Muscle of leg (tissue), 11 donors: ENCODE results near the gene KCNJ1. TPM values are rescaled to one million over a fixed set of nuclear protein-coding genes. Genes with fewer than 3 reads are reported as not detected.
A peak's percentile ranks its signal among the peaks of the same experiment; 100 is the strongest.

Source experiments
- DNase-seq: peaks from one replicate; pipeline ENCODE4 v3.0.0; 2013
- H3K27ac ChIP-seq: one replicate; pipeline ENCODE4 v1.5.1; 2013; ENCODE audit warnings: mild to moderate bottlenecking, low read length, control low read depth
- H3K27me3 ChIP-seq: one replicate; pipeline ENCODE4 v1.6.1; 2013; ENCODE audit warnings: low read length; ENCODE audit not compliant: control insufficient read depth, insufficient read depth
- H3K36me3 ChIP-seq: one replicate; pipeline ENCODE4 v1.6.1; 2013; ENCODE audit warnings: low read length; ENCODE audit not compliant: control insufficient read depth, insufficient read depth
- H3K4me1 ChIP-seq: one replicate; pipeline ENCODE4 v1.6.1; 2013; ENCODE audit warnings: low read length; ENCODE audit not compliant: control insufficient read depth, insufficient read depth
- H3K4me3 ChIP-seq: one replicate; pipeline ENCODE4 v1.5.1; 2013; ENCODE audit warnings: low read length, control low read depth
- H3K9me3 ChIP-seq: replicated peaks from 2 replicates; pipeline ENCODE4 v1.6.1; 2013; ENCODE audit warnings: low read depth, low read length; ENCODE audit not compliant: control insufficient read depth
- WGBS: methylation state at CpG from one replicate; pipeline ENCODE4 v1.1.5; 2013; ENCODE audit warnings: missing lambda C conversion rate; ENCODE audit not compliant: insufficient coverage; 5-methylcytosine and 5-hydroxymethylcytosine counted together
- polyA plus RNA-seq, 8 donors: library from polyadenylated mRNA; unstranded; fragments of 120-200 nt; gene quantifications; one replicate each; pipeline versions ENCODE4 v1.2.1 to v1.2.3, GENCODE V29; 2013; ENCODE audit warnings: inconsistent platforms in 1 of 8, low replicate concordance in 1 of 8; ENCODE audit not compliant: insufficient read length in 8 of 8, insufficient read depth in 1 of 8
- total RNA-seq: library from RNA; stranded (reverse); fragments of 120-200 nt; gene quantifications from one replicate; pipeline ENCODE4 v1.2.4, GENCODE V29; 2013

The KCNJ1 gene
- total and polyA plus RNA-seq, 9 donors, result 0.08 to 0.44 (median 0.19) TPM; not detected in 1

DNA sequence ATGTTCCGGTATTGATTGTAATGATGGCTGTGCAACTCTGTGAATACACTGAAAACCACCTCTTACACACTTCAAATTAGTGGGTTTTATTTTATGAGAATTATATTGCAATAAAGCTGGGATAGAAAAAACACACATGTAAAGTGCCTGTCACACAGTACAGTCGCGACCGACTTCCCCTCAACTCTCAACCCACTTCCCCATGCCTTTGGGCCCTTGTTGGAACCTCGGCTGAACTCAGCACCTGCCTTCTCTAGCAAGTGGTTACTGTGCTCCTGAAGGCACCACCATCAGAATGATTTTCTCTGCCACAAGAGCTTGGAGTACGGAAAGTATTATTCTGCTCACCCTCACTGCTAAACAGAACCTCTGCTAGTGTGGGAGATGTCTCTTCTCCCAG, 13.5 kb downstream of the KCNJ1 start:
- no peaks in the 10 kb centered on the region for H3K27me3 ChIP-seq
- WGBS, result 86% methylated on average over 1 of the region's 6 CpGs
- H3K4me1 ChIP-seq, result no peaks in the 10 kb centered on the region
- H3K27ac ChIP-seq, result no peak overlapping the region
- no peaks in the 10 kb centered on the region for H3K36me3 ChIP-seq
- H3K4me3 ChIP-seq, result no peak overlapping the region
- no peaks in the 10 kb centered on the region for H3K9me3 ChIP-seq
- no peak for DNase-seq

GRCh38 chr11:128852327-128853023, 14.6 kb downstream of the KCNJ1 start:
- Histone ChIP-seq H3K9me3 (no peaks in the 10 kb centered on the region), H3K27ac (no peak overlapping the region), H3K4me1 (no peaks in the 10 kb centered on the region), H3K36me3 (no peaks in the 10 kb centered on the region), H3K4me3 (no peak overlapping the region), H3K27me3 (no peaks in the 10 kb centered on the region)
- 84% methylated on average over 9 of the region's 13 CpGs for WGBS
- no peak for DNase-seq

- no peak for DNase-seq
- WGBS, result 8% methylated on average over 4 of the region's 10 CpGs
- H3K27me3 ChIP-seq, result no peaks in the 10 kb centered on the region
- no peaks in the 10 kb centered on the region for H3K4me1 ChIP-seq
- H3K9me3 ChIP-seq, result no peaks in the 10 kb centered on the region
- no peaks in the 10 kb centered on the region for H3K36me3 ChIP-seq
- no peak overlapping the region for H3K27ac ChIP-seq
- H3K4me3 ChIP-seq, result no peak overlapping the region
Observed at GRCh38 chr11:128848815-128849455, 18.2 kb downstream of the KCNJ1 start.

GRCh38 chr11:128846985-128847384, 20.1 kb downstream of the KCNJ1 start:
- DNase-seq, result no peak
- Histone ChIP-seq H3K9me3 (no peaks in the 10 kb centered on the region), H3K36me3 (no peaks in the 10 kb centered on the region), H3K27me3 (no peaks in the 10 kb centered on the region), H3K4me1 (no peaks in the 10 kb centered on the region), H3K4me3 (no peak overlapping the region), H3K27ac (no peak overlapping the region)
- 96% methylated on average over 3 of the region's 4 CpGs for WGBS

DNA sequence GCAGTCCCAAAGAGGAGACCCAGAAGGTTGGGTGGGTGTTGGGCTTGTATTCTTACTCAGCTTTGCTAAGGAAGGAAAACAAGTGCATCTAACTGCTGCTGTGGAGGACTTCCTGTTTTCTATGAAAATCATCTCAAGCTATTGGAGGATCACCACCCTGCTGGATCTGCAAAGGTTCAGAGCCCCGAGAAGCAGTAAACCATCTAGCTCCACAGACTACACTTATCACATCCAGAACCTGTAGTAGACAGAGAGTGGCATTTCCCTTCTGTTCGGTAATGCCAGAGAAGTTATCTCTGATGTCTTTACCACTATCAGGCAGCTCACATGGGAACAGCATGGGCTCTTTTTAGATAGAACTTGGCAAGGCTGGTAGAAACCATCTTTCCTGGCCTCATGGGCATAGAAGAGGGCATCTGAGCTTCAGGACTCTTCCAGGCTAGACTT, 21.7 kb downstream of the KCNJ1 start:
- H3K9me3 ChIP-seq, result no peaks in the 10 kb centered on the region
- H3K4me1 ChIP-seq, result no peaks in the 10 kb centered on the region
- no peak overlapping the region for H3K4me3 ChIP-seq
- no CpG with 5 or more reads among the region's 2 CpGs for WGBS
- H3K27me3 ChIP-seq, result no peaks in the 10 kb centered on the region
- no peak overlapping the region for H3K27ac ChIP-seq
- no peaks in the 10 kb centered on the region for H3K36me3 ChIP-seq
- no peak for DNase-seq

- no peak overlapping the region for H3K27ac ChIP-seq
- WGBS, result no CpG with 5 or more reads among the region's 2 CpGs
Observed at GRCh38 chr11:128843198-128843785, 23.8 kb downstream of the KCNJ1 start.

GRCh38 chr11:128841461-128842072, 25.5 kb downstream of the KCNJ1 start:
- H3K9me3 ChIP-seq, result no peaks in the 10 kb centered on the region
- peaks cover 4% of the 10 kb centered on the region for H3K4me1 ChIP-seq
- H3K27ac ChIP-seq, result no peak overlapping the region
- no peaks in the 10 kb centered on the region for H3K36me3 ChIP-seq
- WGBS, result no CpG with 5 or more reads among the region's 7 CpGs
- DNase-seq, result peak; percentile 39
- no peak overlapping the region for H3K4me3 ChIP-seq
- no peaks in the 10 kb centered on the region for H3K27me3 ChIP-seq

More at GRCh38 chr11:128843198-128843785, 23.8 kb downstream of the KCNJ1 start:
- Histone ChIP-seq H3K4me3 (no peak overlapping the region), H3K4me1 (no peaks in the 10 kb centered on the region), H3K9me3 (no peaks in the 10 kb centered on the region), H3K36me3 (no peaks in the 10 kb centered on the region), H3K27me3 (no peaks in the 10 kb centered on the region)
- DNase-seq, result no peak

GRCh38 chr11:128840783-128841182, 26.3 kb downstream of the KCNJ1 start:
- peaks cover 9% of the 10 kb centered on the region for H3K4me1 ChIP-seq
- no peak overlapping the region for H3K27ac ChIP-seq
- no peaks in the 10 kb centered on the region for H3K9me3 ChIP-seq
- H3K36me3 ChIP-seq, result no peaks in the 10 kb centered on the region
- no peak for DNase-seq
- no CpG with 5 or more reads among the region's 2 CpGs for WGBS
- no peaks in the 10 kb centered on the region for H3K27me3 ChIP-seq
- no peak overlapping the region for H3K4me3 ChIP-seq

DNA sequence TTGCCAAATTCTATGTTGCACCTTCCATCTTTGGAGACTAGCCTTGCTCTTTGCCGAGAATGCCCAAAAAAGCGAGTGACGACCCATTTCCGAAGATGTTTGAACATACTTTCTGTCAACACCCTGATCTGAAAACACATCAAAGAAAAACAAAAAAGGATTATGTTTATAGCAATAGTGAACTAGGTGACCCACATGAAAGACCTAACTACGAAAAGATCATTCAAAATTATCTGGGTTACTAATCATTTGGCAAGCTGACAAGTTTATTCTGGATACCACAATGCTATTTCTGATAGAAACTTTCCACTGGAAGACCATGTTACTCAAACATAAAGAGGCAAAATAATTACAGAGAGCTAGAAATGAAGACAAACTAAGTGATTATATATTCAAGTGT, 27.0 kb downstream of the KCNJ1 start:
- Histone ChIP-seq H3K4me3 (no peak overlapping the region), H3K9me3 (no peaks in the 10 kb centered on the region), H3K27ac (no peak overlapping the region), H3K4me1 (peaks cover 15% of the 10 kb centered on the region), H3K36me3 (no peaks in the 10 kb centered on the region), H3K27me3 (peaks cover 2% of the 10 kb centered on the region)
- no peak for DNase-seq
- 100% methylated on average over 2 of the region's 5 CpGs for WGBS

- H3K36me3 ChIP-seq, result no peaks in the 10 kb centered on the region
- peaks cover 2% of the 10 kb centered on the region for H3K27me3 ChIP-seq
- H3K9me3 ChIP-seq, result no peaks in the 10 kb centered on the region
- DNase-seq, result no peak
- H3K4me3 ChIP-seq, result no peak overlapping the region
- H3K4me1 ChIP-seq, result peaks cover 15% of the 10 kb centered on the region
- 38% methylated on average over 1 of the region's 5 CpGs for WGBS
- H3K27ac ChIP-seq, result no peak overlapping the region
Observed at GRCh38 chr11:128839081-128839480, 28.0 kb downstream of the KCNJ1 start.
